HG03175 (cell line): Measurements from ENCODE around the gene SPTSSA.

Experiments used
- ATAC-seq: cut with Tn5 transposase; IDR thresholded peaks from one replicate; pipeline ENCODE4 v1.9.1; 2021; ENCODE audit warnings: mild to moderate bottlenecking, moderate library complexity; ENCODE audit not compliant: unreplicated experiment

The SPTSSA gene

DNA sequence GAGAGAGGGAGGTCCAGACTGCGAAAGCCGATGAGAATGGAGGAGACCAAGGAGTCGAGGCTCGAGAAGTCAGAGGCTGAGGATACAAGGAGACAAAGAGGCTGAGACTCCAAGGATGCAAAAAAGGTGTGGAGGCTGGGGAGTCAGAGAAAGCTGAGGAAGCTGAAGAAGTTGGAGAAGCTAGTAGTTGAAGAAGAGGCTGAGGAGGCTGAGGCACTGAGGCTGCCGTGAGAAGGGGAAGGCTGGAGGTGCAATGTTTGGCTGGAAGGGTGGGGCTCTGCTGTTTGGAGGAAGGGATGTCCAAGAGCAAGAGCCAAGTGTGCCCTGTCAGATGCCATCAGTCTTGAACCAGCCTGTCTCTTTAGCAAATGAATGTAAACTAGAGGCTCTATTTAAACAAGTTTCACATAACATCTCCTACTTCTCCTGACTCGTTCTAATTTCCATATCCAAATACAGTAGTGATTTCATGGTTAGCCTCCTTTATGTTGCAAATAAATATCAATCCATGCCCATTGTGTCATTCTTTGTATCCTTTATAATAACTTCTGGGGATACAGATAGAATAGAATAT lies 10.8 kb upstream of the SPTSSA start:
- no peak for ATAC-seq

DNA sequence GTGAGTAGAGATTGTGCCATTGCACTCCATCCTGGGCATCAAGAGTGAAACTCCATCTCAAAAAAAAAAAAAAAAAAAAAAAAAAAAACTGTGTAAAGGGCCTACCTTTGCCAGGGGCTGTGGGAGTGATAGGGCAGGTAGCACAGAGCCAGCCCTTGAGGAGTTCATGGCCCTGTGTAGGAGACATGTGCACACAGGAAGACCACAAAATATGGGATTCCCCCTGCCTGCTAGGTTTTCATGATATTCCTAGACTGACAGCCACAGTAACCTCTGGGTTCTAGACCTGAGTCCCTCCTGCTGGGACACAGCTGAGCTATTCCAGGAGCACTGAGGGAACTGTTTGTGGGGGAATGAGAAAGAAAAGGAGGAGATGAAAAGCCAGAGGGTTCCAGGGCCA lies 8.3 kb upstream of the SPTSSA start:
- ATAC-seq: no peak

DNA sequence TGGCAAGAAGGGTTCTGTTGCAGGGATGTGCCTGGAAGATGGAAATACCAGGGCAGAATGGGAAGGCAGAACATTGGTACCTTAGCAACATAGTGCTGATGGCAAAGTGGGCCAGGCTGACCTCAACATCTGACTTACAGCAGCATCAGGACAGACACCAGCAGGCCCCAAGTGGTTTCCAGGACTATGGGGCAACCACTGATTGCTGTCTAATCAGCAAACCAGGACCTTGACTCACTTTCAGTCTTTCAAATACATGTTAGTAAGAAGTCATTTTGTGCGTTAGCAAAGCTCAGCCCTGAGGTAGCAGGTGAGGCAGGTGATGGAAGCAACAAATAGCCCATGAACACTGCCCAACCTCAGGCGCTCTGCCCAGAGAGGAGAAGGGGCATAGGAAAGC lies 4.7 kb upstream of the SPTSSA start:
- no peak for ATAC-seq

DNA sequence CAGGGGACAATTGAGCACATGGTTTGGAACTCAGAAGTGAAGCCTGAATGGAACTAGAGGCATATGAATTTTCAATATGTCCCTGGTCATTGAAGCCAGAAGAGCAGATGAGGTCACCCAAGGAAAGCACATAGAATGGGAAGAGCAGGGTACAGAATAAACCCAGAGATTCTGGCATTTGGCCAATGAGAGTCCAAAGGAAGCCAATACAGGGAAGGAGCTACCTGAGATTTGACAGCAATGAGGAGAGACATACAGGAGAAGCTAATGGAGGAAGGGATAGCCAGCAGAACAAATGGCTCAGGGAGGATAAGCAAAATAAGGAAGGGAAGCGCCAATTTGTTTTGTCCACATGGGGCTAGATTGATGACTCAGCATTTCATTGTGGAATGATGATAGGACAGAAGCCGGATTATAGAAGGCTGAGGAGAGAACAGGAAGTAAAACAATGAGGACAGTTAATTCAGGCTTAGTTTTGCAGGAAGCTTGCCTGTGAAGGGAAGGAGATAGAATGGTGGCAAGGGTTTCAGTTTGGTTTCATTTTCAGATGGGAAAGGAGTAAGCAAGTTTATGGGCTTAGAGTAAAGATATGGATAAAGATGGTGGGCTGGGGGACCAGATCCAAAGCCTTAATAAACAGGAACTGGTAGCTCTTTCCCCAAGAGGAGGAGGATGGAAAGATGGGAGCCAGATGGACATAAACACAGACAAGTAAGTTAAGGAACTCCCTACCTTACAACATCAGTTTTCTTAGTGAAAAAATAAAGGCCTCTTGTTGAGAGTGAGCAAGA lies 3.2 kb upstream of the SPTSSA start:
- ATAC-seq: no peak

DNA sequence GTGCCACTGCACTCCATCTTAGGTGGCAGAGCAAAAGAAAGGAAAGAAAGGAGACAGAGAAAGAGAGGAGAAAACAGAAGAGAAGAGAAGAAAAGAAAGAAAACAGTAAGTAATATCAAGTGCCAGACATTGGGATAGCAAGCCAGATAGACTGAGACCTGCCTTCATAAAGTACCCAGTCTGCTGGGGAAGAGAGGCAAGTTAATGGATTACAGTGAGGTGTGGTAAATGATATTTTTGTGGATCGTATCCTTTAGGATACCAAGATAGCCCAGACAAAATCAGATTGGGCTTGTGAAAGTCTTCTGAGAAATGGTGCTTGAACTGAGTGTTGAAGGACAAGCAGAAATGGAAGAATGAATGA lies 1.5 kb upstream of the SPTSSA start:
- no peak for ATAC-seq

DNA sequence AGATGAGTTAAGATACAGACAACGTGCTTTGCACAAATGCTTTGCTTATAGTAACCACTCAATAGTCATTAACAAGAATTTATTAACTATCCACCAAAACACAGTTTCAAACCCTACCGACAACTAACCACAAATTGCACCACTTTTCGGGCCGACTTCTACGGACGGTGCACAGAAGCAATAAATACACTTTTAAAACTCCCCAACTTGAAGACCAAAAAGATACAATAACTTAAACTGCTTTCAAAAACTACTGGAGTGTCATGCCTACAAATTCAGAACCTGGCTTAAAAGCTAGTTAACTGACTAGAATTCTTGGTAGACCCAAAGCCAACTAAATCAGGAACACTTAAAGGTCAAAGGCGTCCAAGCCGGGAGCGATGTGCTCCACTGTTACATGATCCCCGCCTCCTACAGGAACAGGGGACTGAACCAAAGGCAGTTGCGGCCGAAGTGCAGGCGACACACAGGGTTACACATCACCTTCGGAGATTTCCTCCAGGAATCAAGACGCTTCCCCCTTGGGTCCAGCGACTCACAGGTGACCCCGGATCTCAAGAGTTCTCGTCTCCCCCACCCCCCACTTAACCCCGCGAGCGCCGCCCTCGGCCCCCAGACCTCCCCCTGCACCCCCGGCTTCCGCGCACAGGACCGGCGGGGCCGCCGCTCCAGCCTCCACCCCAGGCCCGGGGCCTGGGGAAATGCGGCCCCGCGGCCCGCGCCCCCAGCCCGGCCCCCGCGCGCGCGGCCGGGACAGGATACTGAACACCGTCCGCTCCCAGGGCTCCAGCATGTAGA lies 507 bp downstream of the SPTSSA start:
- peak; percentile 23 for ATAC-seq

DNA sequence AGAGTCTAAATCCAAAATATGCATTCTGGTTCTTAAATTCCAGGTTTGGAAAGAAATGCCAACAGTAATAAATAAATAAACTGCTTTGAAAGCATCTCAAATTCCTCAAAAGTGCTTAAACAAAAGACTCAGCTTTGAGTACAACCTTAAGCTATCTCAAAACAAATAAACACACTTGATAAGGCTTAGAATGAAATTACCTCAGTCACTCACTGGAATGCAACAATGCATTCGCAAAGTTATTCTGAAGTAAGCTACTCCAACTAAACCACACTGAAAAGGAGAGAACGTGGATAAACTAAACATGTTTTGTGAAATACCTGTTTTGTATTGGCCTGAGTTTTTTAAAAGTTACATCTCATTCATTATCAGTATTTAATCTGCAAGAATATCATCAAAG lies 1.2 kb downstream of the SPTSSA start:
- no peak for ATAC-seq

DNA sequence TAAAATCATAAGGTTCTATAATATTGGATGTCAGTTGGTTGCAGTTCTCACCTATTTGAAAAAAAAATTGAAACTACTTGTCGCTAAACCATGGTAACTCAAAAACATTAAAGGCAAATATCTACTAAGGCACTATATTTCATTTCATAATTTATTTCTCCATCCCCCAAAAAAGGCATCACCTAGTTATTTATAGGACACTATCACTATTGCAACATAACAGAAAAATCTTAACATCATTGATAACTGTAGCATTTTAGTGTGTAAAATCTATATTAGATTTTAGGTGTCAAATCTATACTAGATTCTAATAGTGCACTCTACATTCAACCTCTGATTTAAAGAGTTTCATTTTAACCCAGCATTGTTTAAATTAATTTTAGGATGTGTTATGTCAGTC lies 1.7 kb downstream of the SPTSSA start:
- ATAC-seq: no peak

DNA sequence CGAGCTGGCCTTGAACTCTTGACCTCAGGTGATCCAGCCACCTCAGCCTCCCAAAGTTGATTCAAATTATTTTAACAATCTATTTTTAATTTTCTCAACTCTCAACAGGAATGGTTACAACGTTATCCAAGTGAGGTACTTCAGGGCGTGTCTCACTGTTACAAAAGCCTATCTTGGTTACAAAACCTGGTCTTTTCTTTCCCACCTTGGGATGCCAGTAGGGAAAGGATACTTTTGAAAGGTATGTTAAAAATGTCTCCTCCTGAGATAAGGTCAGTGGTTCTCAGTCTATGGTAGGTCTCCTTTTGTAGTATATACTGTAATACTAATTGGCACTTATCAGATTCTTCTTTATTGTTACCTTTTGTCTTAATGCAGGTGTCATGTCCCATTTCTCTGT lies 4.9 kb downstream of the SPTSSA start:
- no peak for ATAC-seq

DNA sequence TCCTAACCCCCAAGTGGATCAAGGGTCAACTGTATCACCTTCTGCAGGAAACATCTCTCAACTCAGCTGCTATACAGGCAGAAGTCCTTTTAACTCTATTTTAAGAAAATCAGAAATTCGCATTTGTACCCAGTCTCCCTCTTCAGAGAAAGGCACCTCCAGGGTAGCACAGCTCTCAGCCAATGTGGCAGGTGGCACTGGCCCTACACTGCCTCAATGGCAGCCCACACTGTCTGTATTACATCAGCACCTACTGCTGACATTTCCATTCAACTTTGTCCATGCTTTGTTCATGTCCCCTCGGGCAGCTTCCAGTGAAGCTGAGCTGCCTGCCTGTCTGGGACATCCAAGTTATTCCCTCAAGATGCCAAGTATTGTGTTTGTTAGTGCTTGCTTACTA lies 8.8 kb downstream of the SPTSSA start:
- no peak for ATAC-seq

DNA sequence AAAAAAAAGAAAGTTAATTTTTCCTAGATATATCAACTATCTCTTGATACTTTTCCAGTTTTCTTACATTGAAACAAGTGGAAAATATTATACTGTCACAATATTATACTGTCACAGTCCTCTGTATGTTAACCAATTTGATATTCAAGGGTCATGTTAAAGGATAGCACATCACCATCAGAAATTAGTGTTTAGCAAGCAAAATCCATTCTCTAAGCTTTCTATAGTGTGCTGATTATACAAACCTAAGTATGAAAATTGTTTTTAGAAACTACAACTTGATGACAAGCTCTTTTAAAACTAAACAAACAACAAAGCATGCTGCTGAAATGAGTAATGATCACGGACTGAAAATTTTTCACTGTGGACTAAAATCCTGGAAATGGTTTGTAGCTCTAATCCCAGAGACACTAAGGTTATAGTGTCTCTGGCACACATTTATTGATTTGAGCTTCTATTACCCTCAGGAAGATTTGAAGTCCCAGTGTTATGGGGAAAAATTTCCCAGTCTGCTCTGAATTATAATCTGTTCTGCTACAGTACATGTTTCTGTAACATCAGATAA lies 9.7 kb downstream of the SPTSSA start:
- no peak for ATAC-seq

DNA sequence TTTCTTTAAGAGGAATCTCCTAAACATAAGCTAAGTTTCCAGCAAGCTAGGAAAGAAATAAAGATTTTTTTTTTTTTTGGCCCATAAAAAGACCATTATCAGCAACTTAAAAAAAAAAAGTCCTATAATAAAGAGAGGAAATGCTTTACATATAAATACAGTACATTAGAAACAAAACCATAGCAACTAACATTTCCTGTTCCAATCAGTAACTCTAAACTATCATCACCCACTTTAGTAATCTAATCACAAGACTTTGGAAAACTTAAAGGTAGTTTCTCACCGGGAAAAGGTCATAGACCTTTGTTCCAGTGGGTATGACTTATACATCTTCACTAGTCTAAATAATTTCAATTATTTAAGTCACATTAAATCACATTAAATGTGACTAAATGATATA lies 11.1 kb downstream of the SPTSSA start:
- ATAC-seq: no peak

DNA sequence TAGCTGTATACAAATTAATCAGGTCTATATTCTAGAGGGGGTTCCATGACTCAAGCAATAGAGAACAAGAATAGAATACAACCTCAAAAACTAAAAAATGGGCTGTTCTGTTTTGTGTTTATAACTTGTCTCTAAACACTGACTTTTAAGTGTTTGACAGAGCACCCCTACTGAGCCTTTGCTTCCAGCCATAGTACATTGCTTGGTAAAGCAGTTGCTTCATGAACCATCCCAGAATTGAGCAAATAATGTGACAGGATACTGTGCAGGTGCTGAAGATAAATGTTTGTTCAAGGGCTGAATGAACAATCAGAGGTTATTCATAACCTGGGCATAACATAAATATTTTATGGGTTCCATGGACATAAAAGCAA lies 11.5 kb downstream of the SPTSSA start:
- no peak for ATAC-seq

DNA sequence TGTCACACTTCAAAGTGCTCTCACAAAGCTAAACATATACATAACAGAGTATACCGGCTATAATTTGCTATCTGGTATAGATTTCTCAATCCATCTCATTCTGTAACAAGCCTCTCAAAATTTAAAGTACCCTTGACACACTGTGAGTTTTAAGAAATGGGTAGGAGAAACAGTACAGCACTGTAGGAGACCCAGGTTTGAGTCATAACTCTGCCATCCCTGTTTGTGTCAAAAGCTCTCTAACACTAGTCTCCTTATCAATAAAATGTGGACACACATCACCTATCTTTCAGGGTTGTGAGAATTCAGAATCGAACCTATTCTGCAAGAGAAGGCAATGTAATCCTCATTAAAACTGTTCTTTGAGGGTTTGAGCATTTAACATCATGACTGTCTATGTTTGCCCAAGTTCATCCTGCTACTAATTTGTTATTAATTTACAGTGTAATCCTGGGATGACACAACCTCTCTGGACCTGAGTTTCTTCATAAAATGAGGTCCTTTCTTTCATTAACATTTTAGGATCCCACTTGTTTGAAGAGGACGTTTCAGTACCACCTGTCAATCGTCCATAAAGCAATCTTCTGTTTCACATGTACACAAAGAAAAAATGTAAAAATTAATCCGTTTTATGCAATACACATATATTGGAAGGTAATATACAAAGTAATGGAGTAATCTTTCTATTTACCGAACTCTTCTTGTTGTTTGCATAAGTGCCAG lies 12.1 kb downstream of the SPTSSA start:
- no peak for ATAC-seq

DNA sequence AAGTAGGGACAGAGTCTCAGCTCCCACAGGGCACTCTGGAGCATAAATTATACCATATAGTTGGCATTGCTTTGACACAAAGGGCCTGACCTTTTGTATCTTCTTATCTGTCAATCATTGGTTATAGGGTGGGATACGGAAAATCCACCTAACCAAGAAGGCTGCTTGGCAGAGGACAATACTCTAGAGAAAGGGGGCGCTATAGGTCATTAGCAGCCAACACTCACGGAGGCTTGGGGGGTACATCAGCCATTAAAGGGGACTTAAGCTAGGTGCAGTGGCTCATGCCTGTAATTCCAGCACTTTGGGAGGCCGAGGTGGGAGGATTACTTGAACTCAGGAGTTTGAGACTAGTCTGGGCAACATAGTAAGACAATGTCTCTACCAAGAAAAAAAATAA lies 22.9 kb downstream of the SPTSSA start:
- ATAC-seq: no peak

DNA sequence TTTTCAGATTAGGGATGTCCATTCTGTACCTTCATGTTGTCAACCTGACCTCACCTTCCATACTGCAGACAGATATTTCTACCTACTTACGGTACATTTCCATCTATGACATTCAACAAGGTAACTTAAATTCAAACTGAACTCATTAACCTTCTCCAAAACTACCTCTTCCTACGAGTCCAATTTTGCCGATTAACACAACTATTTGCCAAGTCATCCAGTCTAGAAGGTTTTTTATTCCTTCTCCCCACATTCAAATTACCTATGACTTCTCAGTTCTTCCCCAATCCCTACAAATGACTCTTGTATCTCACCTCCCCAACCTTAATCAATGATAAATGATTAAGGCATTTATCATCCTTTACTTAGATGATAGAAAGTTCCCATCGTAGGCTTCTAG lies 23.6 kb downstream of the SPTSSA start:
- no peak for ATAC-seq

DNA sequence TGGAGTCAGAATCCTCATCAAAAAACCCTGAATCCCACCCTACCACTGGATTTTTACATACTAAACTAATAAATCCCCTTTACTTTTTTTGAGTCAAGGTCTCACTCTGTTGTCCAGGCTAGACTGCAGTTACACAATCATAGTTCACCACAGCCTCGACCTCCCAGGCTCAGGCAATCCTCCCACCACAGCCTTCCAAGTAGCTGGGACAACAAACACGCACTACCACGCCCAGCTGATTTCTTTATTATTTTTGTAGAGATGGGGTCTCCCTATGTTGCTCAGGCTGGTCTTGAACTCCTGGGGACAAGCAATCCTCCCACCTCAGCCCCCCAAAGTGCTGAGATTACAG lies 24.3 kb downstream of the SPTSSA start:
- no peak for ATAC-seq

DNA sequence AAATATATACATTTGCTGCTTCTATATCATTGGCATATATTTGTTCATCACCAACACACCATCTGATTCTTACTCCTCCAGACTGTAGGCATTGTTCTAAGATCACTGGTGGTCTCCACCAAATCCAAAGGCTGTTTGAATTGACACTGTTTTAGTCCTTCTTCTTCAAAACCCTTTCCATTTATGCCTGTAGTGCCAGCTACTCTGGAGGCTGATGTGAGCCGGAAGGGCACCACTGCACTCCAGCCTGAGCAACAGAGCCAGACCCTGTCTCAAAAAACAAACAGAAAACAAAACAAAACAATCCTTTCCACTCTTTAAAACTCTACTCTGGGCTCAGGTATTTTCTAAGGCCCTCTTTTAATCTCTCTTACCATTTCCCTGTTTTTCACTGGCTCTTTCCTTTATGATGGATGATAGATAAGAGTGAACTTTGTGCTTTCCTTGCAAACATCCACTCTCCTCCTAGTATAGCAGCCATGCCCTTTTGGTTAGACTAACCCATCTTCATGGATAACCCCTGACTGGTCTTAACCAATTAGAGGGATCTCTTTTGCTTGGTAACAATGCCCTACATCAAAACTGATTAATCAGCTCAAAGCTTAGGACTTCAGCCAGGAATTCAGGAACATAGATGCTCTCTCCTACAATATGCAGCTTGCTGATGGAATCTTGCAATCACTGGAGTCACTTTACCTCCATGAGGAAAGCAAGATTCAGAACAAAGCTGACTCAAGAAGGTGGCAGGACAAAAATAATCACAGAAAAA lies 24.9 kb downstream of the SPTSSA start:
- ATAC-seq: no peak

DNA sequence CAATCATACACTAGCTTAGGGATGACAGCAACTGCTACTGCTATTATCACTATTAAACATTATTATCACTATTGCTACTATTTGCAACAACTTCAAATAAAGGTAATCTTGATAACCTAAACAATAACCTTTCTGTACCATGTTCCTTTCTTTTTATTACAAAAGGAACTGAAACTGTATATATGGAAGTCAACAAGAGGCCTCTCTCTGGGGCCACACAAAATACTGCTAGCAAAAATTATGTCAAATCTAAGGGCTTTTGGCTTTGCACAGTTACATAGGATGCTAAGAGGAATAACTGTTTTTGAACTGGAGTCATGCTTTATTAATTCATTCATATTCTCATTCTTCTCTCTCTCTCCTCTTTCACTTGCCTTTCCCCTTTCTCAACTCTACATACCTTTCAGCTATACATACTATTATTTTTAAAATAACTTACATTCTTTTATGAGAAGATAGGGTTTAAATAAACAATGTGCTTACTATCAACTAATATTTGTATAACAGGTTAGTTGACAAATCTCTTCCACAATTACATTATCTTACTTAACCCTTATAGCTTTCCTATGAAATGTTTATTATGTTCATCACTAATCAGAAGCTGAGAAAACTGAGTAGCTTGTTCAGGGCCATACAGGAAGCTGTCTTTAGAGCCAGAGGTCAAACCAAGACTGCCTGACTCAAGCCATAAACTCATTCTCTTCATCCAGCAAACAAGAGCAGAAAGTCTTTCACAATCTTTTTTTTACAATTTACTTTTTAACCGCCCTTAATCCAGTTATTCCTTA lies 25.7 kb downstream of the SPTSSA start:
- no peak for ATAC-seq

DNA sequence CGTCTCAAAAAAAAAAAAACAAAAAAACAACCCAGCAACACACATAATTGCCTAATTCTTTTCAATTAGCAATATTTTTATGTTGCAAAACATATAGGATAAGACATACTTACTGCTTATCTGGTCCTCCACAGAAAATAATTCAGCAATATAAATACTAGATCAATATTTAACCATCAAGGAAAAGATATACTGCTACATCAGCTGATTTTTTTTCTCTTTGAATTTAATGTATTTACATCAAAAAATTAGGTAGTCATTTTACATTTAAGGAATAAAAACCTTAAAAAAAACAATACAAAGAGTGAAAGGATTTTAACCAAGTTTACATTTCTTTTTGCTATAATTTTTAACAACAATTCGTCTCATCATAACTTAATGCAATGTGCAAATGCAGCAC lies 28.1 kb downstream of the SPTSSA start:
- ATAC-seq: no peak
